K562 (cell line): ENCODE measurements around the gene LAMA5. TPM values are rescaled to one million over a fixed set of nuclear protein-coding genes. Genes with fewer than 3 reads are reported as not detected.

Experiments
- ATAC-seq: fragments of 200-7000 bp; cut with Tn5 transposase; 3 replicates; pipeline ENCODE4 v1.9.1; 2020; ENCODE audit warnings: moderate library complexity
- BruUV-seq: library from RNA; stranded (reverse); fragments of 400-500 nt; replicated peaks from 2 replicates; lab custom pipeline; 2021; lab: Mats Ljungman, UMichigan
- CTCF ChIA-PET: fragments of 300-600 bp; formaldehyde crosslinking; extraction: SDS; loops from one replicate; lab custom pipeline; 2021; ENCODE audit warnings: low intra/inter-chr PET ratio; lab: Yijun Ruan, JAX
- POLR2A ChIA-PET: fragments of 300-600, 350-650 bp; sonication (Branson Sonifier 250); formaldehyde crosslinking; extraction: SDS; loops from one replicate; lab custom pipeline; 2021; ENCODE audit warnings: antibody characterized with exemption, inconsistent platforms; lab: Yijun Ruan, JAX
- DNase-seq, 4 experiments: peaks; one replicate each; pipeline versions ENCODE4 v3.0.0 to v3.0.0-alpha.2; 2011 to 2018; ENCODE audit warnings: low spot score in 3 of 4, mixed read lengths in 3 of 4; ENCODE audit errors: extremely low read depth in 1 of 4
- FAIRE-seq: peaks from 2 replicates; lab custom pipeline; 2011; peaks lifted over from hg19 to GRCh38; lab: Jason Lieb, UNC
- H2AFZ ChIP-seq: 2 replicates; pipeline ENCODE4 v1.6.0; 2011; ENCODE audit warnings: low read depth, low read length, control low read depth, inconsistent platforms
- H3K27ac ChIP-seq: fragments of 200-600 bp; 3 replicates; pipeline ENCODE4 v1.8.0; 2011; ENCODE audit warnings: low read depth, mild to moderate bottlenecking, control low read depth, inconsistent platforms, low read length, moderate library complexity, mixed read lengths; ENCODE audit errors: extremely low read depth
- H3K27me3 ChIP-seq, 2 experiments: fragments of 300-600 bp in 1 of 2; 2 replicates in 1 of 2; 3 replicates in 1 of 2; pipeline versions ENCODE4 v1.6.0 to v1.8.0; 2011; ENCODE audit warnings: inconsistent platforms in 2 of 2, low read length in 2 of 2, mild to moderate bottlenecking in 1 of 2, mixed read lengths in 1 of 2, moderate library complexity in 1 of 2; ENCODE audit not compliant: control insufficient read depth in 2 of 2, insufficient read depth in 2 of 2
- H3K36me3 ChIP-seq: fragments of 300-600 bp; 3 replicates; pipeline ENCODE4 v1.8.0; 2011; ENCODE audit warnings: mild to moderate bottlenecking, low read length, inconsistent platforms; ENCODE audit not compliant: control insufficient read depth, insufficient read depth
- H3K4me1 ChIP-seq, 2 experiments: fragments of 200-600 bp in 1 of 2; replicated peaks in 1 of 2; 2 replicates in 1 of 2; 3 replicates in 1 of 2; pipeline versions ENCODE4 v1.5.1 to v1.8.0; 2011; ENCODE audit warnings: inconsistent platforms in 2 of 2, low read length in 2 of 2, mild to moderate bottlenecking in 1 of 2, mixed read lengths in 1 of 2, moderate library complexity in 1 of 2; ENCODE audit not compliant: control insufficient read depth in 2 of 2, insufficient read depth in 2 of 2
- H3K4me2 ChIP-seq: 2 replicates; pipeline ENCODE4 v1.6.1; 2011; ENCODE audit warnings: low read length, control low read depth, inconsistent platforms, mixed read lengths; ENCODE audit not compliant: insufficient read depth
- H3K4me3 ChIP-seq: fragments of 200-600 bp; sonication (generic), shearing (Covaris generic); 2 replicates; pipeline ENCODE4 v1.5.1; 2016; ENCODE audit warnings: control low read depth, inconsistent platforms
- H3K79me2 ChIP-seq: fragments of 200-600 bp; 3 replicates; pipeline ENCODE4 v1.8.0; 2011; ENCODE audit warnings: low read length, inconsistent platforms; ENCODE audit not compliant: control insufficient read depth, insufficient read depth
- H3K9ac ChIP-seq, 2 experiments: 2 replicates each; pipeline versions ENCODE4 v1.6.0 to v1.6.1; 2011; ENCODE audit warnings: low read depth in 2 of 2, low read length in 2 of 2, control low read depth in 1 of 2, inconsistent platforms in 1 of 2, mild to moderate bottlenecking in 1 of 2, mixed read lengths in 1 of 2; ENCODE audit not compliant: insufficient read depth in 1 of 2
- H3K9me1 ChIP-seq: one replicate; pipeline ENCODE4 v1.6.0; 2011; ENCODE audit warnings: inconsistent platforms, mild to moderate bottlenecking, low read length, moderate library complexity; ENCODE audit not compliant: control insufficient read depth, insufficient read depth
- H3K9me3 ChIP-seq: replicated peaks from 2 replicates; pipeline ENCODE4 v1.5.1; 2011; ENCODE audit warnings: low read depth, low read length, inconsistent platforms; ENCODE audit not compliant: control insufficient read depth, insufficient read depth
- H4K20me1 ChIP-seq: replicated peaks from 2 replicates; pipeline ENCODE4 v1.6.1; 2011; ENCODE audit warnings: low read length, inconsistent platforms, mixed read lengths; ENCODE audit not compliant: control insufficient read depth, insufficient read depth
- NKRF ChIP-seq: fragments of 450-650 bp; IDR thresholded peaks from 2 replicates; pipeline ENCODE4 v1.6.1; 2016; ENCODE audit warnings: borderline replicate concordance
- NR1H2 ChIP-seq: sonication (generic); formaldehyde crosslinking; IDR thresholded peaks from 2 replicates; pipeline ENCODE4 v1.4.0; 2020; ENCODE audit warnings: mild to moderate bottlenecking, missing genetic modification reagents
- TFAP4 ChIP-seq: sonication (generic); formaldehyde crosslinking; IDR thresholded peaks from 2 replicates; pipeline ENCODE4 v1.8.0; 2022; ENCODE audit warnings: missing genetic modification reagents, mild to moderate bottlenecking, moderate library complexity, borderline replicate concordance
- ZBTB7A ChIP-seq: IDR thresholded peaks from 2 replicates; pipeline ENCODE4 v1.6.1; 2011; ENCODE audit warnings: low read depth, mild to moderate bottlenecking, low read length, moderate library complexity, borderline replicate concordance; ENCODE audit not compliant: control insufficient read depth
- WGBS: fragments of 100-300 bp; shearing (Covaris generic); methylation state at CpG from one replicate; pipeline ENCODE4 v1.1.6; 2016; ENCODE audit warnings: low coverage, mixed read lengths; ENCODE audit not compliant: insufficient coverage; ENCODE audit errors: missing lambda C conversion rate; 5-methylcytosine and 5-hydroxymethylcytosine counted together
- in situ Hi-C: fragments of 300-500 bp; cut with MboI; formaldehyde crosslinking; loops from 4 replicates; pipeline ENCODE4 v1.15.0; 2018; ENCODE audit warnings: inconsistent platforms, mixed read lengths
- intact Hi-C: fragments of 100-400 bp; cut with micrococcal nuclease; formaldehyde crosslinking; loops from 2 replicates; pipeline ENCODE4 v1.14.2; 2022
- polyA plus RNA-seq, 8 experiments: library from polyadenylated mRNA; depleted of rRNA in 4 of 8; stranded (reverse) in 5 of 8; unstranded in 3 of 8; fragments of >200 nt; fragmentation: Nextera tagmentation in 2 of 8; fragmentation: Illumina TruSeq in 1 of 8; extraction: Ambion mirVana in 2 of 8; extraction: Trizol in 1 of 8; gene quantifications; 2 replicates each; pipeline versions ENCODE4 v1.2.1 to v1.2.3, GENCODE V29; 2011 to 2014; ENCODE audit warnings: inconsistent platforms in 1 of 8, missing spikeins in 1 of 8
- total RNA-seq, 7 experiments: library from RNA; depleted of rRNA in 6 of 7; stranded (reverse); fragments of >200 nt in 6 of 7; fragmentation: Illumina TruSeq in 2 of 7; extraction: Trizol in 2 of 7; gene quantifications; 2 replicates each; pipeline versions ENCODE4 v1.2.1 to v1.2.3, GENCODE V29; 2011 to 2021; ENCODE audit warnings: low replicate concordance in 1 of 7

The LAMA5 gene
- total and polyA plus RNA-seq, 9 of the 15 experiments (the other 6 are each of a cell fraction or from before 2014, with no cell fraction given) = 0.31 to 101 (median 7.8) TPM

- H3K9me1 ChIP-seq = no peaks in the 10 kb centered on the region
- peaks cover 30 to 87% of the 10 kb centered on the region in 2 experiments for H3K4me1 ChIP-seq
- 85% methylated on average over 20 of the region's 29 CpGs for WGBS
- no TSS peak for BruUV-seq
- 0 out of 2 replicates have a peak, but pooled peaks cover 3% of the 10 kb centered on the region for H4K20me1 ChIP-seq
- peaks cover 68% of the 10 kb centered on the region; the same call in 1 of the 3 replicates for H3K36me3 ChIP-seq
- ChIA-PET POLR2A (no interaction called here), CTCF (no interaction called here)
- peak overlapping the region; percentile 92; the same call in 1 of the 3 replicates for H3K27ac ChIP-seq
- TF ChIP-seq NKRF (no peak), TFAP4 (CRISPR knock-in tag) (0 out of 2 replicates have a peak, but pooled peaks have one; percentile 15), ZBTB7A (peak; percentile 26; the same call in 1 of the 2 replicates), NR1H2 (CRISPR knock-in tag) (no peak)
- no peak overlapping the region for H3K4me3 ChIP-seq
- in situ Hi-C loops (no loop called here), intact Hi-C loops (no loop called here)
- H3K9ac ChIP-seq = peak overlapping the region in 1 of 2 experiments; percentile 93; a peak in 2 of 4 replicates
- DNase-seq = peak in 1 of 4 experiments; percentile 37
- no peak overlapping the region for H2AFZ ChIP-seq
- peaks cover 53% of the 10 kb centered on the region for H3K79me2 ChIP-seq
- no peak overlapping the region for H3K4me2 ChIP-seq
- peak; percentile 29 for FAIRE-seq
- no peaks in the 10 kb centered on the region for H3K27me3 ChIP-seq
- no peaks in the 10 kb centered on the region for H3K9me3 ChIP-seq
- no peak for ATAC-seq
These were observed 11.1 kb downstream of the LAMA5 start for GRCh38 chr20:62355878-62356588.
